Suprapubic skin (tissue), 3 donors: ENCODE measurements around the gene MAMLD1.

Experiments used
- EP300 ChIP-seq: sonication (generic); formaldehyde crosslinking; IDR thresholded peaks from one replicate; pipeline ENCODE4 v1.6.1; 2017; ENCODE audit warnings: antibody characterized with exemption
- POLR2A ChIP-seq, 2 donors: fragments of 450-650 bp; IDR thresholded peaks; one replicate each; pipeline ENCODE4 v1.6.1; 2017; ENCODE audit warnings: antibody characterized with exemption in 2 of 2, mild to moderate bottlenecking in 2 of 2, moderate library complexity in 2 of 2
- TF ChIP-seq, protein P1 (sequence below), 2 donors: fragments of 200-600 bp in 1 of 2; fragments of 450-650 bp in 1 of 2; sonication (generic) in 1 of 2; IDR thresholded peaks; one replicate each; pipeline ENCODE4 v1.5.1; 2016 to 2019; ENCODE audit warnings: antibody characterized with exemption in 2 of 2, mild to moderate bottlenecking in 1 of 2, moderate library complexity in 1 of 2

DNA sequence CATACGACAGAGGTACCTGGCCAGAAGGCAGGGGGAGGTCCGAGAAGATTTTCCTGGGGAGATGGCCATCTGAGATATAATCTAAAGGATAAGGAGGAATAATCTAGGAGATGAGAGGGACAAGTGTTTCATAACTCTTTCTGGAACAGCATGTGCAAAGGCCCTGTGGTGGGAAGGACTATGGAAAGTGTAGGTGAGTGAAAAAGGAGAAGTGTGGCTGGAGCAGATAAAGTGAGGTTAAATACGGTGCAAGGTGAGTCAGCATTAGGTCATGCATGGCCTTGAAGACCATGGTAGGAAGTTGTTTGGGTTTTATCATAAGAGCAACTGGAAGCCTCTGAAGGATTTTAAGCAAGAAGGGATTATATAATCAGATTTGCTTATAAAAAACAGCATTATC, 170.7 kb downstream of the MAMLD1 start:
- no peak for TF ChIP-seq POLR2A (IDR thresholded peaks at IDR 0.05)
- TF ChIP-seq, protein P1, sequence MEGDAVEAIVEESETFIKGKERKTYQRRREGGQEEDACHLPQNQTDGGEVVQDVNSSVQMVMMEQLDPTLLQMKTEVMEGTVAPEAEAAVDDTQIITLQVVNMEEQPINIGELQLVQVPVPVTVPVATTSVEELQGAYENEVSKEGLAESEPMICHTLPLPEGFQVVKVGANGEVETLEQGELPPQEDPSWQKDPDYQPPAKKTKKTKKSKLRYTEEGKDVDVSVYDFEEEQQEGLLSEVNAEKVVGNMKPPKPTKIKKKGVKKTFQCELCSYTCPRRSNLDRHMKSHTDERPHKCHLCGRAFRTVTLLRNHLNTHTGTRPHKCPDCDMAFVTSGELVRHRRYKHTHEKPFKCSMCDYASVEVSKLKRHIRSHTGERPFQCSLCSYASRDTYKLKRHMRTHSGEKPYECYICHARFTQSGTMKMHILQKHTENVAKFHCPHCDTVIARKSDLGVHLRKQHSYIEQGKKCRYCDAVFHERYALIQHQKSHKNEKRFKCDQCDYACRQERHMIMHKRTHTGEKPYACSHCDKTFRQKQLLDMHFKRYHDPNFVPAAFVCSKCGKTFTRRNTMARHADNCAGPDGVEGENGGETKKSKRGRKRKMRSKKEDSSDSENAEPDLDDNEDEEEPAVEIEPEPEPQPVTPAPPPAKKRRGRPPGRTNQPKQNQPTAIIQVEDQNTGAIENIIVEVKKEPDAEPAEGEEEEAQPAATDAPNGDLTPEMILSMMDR (IDR thresholded peaks at IDR 0.05): no peak
- no peak for TF ChIP-seq EP300
